PFSK-1 (cell line): ENCODE measurements around the gene CNPPD1.

Experiments
- POLR2AphosphoS5 ChIP-seq: IDR thresholded peaks from 2 replicates; pipeline ENCODE4 v1.6.1; 2012; ENCODE audit warnings: low read depth, mild to moderate bottlenecking, control low read depth, low read length, moderate library complexity
- SIN3A ChIP-seq: IDR thresholded peaks from 2 replicates; pipeline ENCODE4 v1.6.1; 2012; ENCODE audit warnings: mild to moderate bottlenecking, low read length, moderate library complexity, borderline replicate concordance; ENCODE audit not compliant: insufficient read depth

DNA sequence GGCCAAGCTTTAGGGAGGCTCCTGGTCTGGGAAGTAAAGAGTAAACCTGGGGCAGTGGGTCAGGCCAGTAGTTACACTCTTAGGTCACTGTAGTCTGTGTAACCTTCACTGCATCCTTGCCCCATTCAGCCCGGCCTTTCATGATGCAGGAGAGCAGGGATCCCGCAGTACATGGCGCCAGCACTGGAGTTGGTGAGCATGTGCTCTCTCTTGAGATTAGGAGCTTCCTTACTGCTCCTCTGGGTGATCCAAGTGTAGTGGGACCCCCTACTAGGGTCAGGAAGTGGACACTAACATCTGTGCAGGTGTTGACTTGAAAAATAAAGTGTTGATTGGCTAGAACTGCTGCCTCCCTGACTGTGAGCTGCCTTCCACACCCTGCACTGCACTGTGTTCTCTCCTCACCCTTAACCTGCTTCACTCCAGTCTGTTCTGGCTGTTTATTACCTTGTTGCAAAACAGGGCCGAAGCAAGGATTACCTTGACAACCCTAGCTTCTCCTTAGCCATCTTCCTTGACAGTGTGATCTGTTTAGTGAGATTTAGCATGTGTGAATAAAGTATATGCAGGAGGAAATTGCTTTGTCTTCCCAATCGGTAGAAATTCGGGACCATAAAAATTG, 6.5 kb upstream of the CNPPD1 start:
- no peak for TF ChIP-seq POLR2AphosphoS5
- TF ChIP-seq SIN3A: no peak
